ENCODE measurements around the gene SLC10A2.
"Not testable (repeated sequence)": the region's sequence is repeated elsewhere in the genome, so short reads cannot be mapped to it uniquely, and the experiment has no call there.

SLC10A2 gene, protein sequence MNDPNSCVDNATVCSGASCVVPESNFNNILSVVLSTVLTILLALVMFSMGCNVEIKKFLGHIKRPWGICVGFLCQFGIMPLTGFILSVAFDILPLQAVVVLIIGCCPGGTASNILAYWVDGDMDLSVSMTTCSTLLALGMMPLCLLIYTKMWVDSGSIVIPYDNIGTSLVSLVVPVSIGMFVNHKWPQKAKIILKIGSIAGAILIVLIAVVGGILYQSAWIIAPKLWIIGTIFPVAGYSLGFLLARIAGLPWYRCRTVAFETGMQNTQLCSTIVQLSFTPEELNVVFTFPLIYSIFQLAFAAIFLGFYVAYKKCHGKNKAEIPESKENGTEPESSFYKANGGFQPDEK

DNA sequence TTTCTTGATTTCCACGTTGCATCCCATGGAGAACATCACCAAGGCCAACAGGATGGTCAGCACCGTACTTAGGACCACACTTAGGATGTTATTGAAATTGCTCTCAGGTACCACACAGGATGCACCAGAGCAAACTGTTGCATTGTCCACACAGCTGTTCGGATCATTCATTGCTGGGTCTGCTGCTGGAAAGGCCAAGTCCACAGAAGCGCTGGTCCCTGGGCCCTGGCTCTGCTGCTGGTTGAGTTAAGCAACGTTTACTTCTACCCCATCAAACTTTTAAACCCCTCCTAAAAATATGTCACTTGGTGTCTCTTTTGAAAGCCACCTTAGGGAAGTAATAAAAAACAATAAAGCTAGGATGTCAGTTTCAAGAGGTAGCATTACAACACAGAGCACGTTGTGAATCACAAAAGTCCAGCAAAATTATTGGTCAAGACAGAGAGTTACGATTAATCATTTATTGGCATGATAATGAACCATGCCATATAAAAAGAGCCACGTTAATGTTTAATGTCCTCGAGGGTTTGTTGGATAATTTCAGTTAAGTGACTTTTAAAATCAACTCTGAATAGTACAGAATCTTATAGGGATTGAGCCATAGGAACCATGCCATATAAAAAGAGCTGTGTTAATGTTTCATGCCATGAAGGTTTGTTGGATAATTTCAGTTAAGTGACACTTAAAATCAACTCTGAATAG is at the start of gene SLC10A2:
Gene SLC10A2 (minus strand): TSS at position 339 of the 702 bp plus-strand sequence. CDS start 168 bp downstream, at position 171.
- DNase-seq (ENCODE audit: low read depth in 2 of 2, low spot score in 1 of 2) = no peak

DNA sequence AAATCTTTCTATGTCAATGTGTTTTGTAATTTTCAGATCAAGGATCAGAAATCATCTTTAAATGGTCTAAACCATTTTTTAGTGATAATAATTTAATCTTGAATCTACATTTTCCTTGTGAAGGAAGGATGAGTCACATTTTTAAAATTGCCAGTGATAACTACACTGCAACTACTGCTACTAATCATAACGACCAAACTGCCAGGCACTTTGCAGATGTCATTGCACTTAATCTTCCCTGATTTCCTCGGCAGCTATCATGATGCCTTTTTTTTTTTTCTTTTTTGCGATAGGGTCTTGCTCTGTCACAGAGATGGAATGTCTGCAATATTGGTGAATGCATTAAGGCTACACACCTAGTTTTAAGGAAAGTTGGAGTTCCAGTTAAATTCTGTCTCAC is 41.4 kb upstream of the SLC10A2 start:
- DNase-seq (ENCODE audit: low read depth in 2 of 2, low spot score in 1 of 2) = no peak

DNA sequence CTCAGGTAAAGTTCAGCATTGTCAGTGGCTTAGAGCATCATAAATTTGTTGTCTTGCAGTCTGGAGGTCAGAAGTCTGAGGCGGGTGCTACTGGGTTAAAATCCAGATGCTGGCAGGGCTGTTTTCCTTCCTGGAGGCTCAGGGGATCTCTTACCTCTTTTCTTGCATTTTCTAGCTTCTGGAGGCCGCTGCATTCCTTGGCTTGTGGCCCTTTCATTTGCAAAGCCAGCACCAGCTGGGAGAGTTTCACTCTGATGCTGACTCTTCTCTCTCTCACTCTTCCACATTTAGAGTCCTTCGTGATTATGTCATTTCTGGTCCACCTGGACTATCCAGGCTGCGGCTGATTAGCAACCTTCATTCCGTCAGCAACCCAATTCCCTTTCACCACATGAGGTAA is 38.1 kb upstream of the SLC10A2 start:
- DNase-seq (ENCODE audit: low read depth in 2 of 2, low spot score in 1 of 2) = no peak

DNA sequence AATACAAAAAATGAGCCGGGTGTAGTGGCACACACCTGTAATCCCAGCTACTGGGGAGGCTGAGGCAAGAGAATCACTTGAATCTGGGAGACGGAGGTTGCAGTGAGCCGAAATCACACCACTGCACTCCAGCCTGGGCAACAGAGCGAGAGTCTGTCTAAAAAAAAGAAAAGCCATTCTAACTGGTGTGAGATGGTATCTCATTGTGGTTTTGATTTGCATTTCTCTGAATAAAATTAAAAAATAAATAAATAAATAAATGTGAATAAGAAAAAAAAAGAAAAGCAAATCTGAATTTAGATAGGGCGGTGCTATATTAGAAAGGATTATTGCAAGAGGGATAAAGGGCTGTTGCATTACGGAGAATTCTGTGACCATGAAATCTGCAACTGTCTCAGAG is 37.2 kb upstream of the SLC10A2 start:
- not testable (repeated sequence) for DNase-seq (ENCODE audit: low read depth in 2 of 2, low spot score in 1 of 2)

DNA sequence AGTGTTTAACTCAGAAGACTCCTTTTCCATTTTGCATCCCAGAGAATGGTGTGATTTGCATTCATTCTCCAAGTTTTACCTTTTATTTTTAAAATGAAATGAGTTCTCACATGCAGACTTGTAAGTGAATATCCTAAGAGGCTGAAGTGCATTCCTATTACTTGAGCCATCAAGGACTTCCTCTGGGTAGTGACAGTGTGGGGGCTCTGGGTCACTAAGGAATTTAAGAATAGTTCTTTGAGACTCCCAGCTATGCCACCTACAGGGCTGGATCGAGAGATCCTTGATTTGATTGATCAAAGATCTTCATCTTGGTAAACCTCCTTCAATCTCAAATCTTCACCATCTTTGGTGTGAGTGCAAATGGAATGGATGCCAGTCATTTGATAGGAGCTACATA is 36.3 kb upstream of the SLC10A2 start:
- DNase-seq (ENCODE audit: low read depth in 2 of 2, low spot score in 1 of 2) = no peak

DNA sequence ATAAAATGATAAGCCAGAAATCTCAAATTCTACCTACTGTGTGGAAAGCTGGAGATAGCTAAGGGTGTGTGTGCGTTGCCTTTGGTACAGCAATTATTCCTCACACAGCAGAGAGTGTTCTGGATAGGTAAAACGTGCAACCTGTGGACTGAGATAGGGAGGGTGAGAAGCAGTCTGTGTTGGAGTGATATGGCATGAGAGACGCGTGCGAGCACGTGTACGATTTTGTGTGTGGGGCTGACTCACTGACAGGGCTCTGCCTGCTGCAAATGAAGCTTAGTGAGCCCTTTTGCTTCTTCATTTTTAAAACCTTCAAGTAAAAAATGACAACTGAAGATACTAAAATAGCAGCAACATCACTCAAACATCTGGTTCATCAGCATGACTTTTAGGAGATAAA is 35.7 kb upstream of the SLC10A2 start:
- DNase-seq (ENCODE audit: low read depth in 2 of 2, low spot score in 1 of 2) = no peak

DNA sequence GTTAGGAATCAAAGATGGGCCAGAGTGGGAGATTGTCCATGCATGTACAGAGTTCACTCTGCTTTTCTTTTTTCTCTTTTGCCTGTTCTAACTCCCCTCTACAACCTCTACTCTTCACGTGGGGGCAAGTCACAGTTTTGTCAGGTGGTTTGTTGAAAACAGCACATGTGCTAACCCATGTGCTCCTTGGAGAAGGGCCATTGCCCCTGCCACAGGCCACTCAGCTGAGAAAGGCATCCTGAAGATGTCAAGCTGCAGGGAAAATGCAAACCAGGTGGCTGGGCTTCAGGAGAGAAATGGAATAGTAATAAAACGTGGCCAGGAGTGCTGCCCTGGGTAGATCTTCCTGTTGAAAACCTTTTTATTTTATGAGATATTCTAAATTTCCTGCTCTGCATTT is 35.3 kb upstream of the SLC10A2 start:
- no peak for DNase-seq (ENCODE audit: low read depth in 2 of 2, low spot score in 1 of 2)

DNA sequence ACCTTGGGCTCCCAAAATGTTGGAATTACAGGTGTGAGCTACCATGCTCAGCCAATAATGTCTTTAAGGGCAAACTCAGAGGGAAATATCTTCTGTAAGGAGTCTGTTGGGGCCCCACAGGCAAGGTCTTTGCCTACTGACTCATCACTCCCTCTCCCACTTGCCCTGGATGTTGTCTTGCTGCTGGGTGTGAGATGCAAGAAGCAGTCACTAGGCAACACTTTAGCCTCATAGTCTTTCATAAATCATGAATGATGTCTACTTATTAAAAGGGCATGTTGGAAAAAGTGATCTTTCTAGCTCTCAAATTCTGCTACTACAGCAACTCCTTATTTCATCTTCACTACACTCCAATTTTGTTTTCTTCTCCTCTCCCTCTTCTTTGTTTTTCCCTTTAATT is 34.6 kb upstream of the SLC10A2 start:
- DNase-seq (ENCODE audit: low read depth in 2 of 2, low spot score in 1 of 2) = no peak

DNA sequence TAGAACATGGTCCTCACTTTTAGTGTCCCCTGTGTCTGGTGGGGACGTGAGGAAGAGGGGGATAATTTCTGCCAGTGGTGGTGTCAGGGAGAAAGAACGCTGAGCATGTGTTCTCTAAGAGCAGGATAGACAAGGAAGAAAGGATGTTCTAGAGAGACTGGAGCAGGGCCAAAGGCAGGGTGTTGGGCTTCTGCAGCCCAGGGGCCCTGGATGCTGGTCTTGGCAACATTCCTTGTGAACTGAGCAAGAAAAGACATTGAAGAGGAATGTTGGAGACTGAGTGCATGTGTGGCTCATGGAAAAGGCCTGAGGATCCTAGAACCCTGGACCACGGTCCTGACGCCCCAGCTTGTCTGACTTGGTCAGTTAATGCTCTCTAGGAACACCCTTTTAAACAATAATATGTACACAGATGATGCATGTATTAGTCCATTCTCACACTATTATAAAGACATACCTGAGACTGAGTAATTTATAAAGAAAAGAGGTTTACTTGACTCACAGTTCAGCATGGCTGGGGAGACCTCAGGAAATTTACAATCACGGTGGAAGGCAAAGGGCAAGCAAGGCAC is 33.6 kb upstream of the SLC10A2 start:
- no peak for DNase-seq (ENCODE audit: low read depth in 2 of 2, low spot score in 1 of 2)

DNA sequence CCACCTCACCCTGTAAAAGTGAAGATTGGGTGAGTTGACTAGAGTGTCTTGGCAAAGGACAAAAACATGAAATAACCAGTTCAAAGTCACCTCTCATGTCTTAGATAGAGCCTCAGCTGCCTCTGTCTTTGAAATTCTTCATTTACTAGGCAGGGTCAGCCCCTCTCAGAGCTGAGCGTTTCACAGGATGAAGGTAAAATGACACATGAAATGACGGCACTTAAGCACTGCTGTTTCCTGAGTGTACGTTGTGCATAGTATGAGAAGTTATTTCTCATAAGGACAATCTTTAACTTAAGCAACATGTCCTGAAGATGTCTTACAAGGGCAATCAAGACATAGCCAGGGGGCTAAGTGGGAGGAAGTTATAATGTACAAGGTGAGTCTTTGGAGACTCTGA is 32.3 kb upstream of the SLC10A2 start:
- no peak for DNase-seq (ENCODE audit: low read depth in 2 of 2, low spot score in 1 of 2)

DNA sequence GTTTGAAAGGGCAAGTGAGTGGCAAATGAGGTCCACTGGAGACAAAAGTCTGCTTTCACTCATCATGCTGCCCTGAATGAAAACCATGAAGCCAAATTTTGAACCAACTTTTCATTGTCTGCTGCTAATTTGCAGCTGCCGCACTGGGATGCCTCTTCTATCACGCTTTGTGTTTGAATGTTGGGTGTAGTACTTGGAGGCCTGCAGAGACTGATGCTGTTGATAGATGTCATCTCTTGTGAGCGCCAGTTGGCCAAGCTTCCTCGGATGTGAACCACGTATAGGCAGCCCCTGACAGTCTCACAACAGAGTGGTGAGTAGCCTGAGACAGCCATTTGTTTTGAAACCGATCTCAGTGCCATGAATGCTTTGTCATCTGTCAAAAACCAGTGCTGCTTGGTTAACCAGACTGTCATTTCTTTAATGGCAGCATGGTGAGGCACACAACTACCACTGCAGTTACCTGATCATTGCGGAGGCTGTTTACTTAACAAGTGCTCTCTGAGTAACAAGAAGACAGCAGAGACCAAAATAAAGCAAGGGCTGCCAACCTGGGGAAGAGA is 31.2 kb upstream of the SLC10A2 start:
- no peak for DNase-seq (ENCODE audit: low read depth in 2 of 2, low spot score in 1 of 2)

DNA sequence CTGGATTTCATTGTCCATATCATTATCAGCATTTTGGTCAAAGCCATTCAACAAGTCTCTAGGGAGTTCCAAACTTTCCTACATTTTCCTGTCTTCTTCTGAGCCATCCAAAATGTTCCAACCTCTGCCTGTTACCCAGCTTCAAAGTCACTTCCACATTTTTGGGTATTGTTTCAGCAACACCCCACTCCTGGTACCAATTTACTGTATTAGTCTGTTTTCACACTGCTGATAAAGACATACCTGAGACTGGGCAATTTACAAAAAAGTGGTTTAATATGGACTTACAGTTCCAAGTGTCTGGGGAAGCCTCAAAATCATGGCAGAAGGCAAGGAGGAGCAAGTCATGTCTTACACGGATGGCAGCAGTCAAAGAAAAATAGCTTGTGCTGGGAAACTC is 27.4 kb upstream of the SLC10A2 start:
- DNase-seq (ENCODE audit: low read depth in 2 of 2, low spot score in 1 of 2) = not testable (repeated sequence)

DNA sequence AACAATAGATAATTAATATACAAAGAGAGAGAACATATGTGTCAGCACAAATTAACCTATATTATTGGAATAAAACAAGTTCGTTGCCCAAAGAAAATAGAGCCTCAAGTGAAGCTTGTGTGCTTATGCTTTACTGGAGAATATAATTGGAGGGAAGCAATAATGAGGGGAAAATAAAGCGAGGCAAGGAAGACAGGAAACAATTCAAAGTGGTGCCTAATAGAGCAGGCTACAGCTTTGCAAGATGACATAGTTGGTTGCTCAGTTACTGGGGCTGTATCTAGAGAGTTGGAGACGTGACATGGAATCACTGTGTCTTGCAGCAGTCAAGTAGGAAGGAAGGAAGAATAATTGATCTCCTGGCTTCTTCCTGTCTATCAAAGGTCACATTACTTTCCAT is 21.1 kb upstream of the SLC10A2 start:
- no peak for DNase-seq (ENCODE audit: low read depth in 2 of 2, low spot score in 1 of 2)

DNA sequence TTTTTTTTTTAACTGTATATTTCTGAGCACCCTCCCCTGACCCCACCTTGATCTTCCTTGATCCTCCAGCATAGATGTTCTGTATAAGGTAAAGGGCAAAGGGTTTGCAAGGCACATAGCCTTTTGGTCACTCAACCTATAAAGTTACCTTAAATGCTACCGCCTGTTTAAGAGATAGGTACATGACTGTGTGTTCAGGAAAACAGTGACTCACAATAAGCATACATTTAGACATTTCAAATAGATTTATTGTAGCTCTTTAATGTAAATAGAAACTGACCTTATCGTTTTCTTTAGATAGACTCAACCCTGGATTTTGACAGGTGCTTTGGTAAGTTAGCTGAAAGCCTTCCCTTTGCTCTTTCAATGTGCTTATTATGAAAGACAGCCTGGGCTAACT is 15.2 kb upstream of the SLC10A2 start:
- DNase-seq (ENCODE audit: low read depth in 2 of 2, low spot score in 1 of 2) = no peak

DNA sequence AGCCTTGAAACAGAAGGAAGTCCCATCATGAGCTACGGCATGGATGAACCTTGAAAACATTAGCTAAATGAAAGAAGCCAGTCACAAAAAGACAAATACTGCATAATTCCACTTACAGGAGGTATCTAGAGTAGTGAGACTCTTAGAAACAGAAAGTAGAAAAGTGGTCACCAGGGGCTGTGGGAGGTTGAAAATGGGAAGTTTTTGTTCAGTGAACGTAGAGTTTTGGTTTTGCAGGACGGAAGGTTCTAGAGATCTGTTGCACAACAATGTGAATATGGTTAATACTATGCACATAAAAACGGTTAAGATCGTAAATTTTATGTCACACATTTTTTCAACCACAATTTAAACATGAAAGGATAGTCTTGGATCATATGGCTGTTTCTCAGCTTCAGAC is 11.9 kb upstream of the SLC10A2 start:
- DNase-seq (ENCODE audit: low read depth in 2 of 2, low spot score in 1 of 2) = no peak

DNA sequence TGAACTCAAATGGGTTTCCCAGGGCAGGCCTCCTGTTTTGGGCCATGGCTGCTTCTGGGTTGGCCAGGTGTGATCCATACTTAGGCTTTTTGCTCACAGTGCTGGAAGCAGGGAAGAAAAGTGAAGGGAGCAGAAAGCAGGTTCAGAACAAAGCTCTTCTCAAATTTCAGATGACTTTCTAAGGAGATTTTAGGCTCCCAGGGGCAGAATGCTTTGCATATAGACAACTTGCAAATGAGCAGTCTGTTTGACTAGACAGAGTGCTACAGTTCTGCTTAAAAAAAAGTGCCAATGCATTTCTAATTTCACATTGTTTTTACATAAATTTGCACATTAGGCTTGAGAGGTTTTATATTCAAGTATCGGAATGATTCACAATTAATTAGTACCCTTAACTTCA is 2.6 kb upstream of the SLC10A2 start:
- no peak for DNase-seq (ENCODE audit: low read depth in 2 of 2, low spot score in 1 of 2)

DNA sequence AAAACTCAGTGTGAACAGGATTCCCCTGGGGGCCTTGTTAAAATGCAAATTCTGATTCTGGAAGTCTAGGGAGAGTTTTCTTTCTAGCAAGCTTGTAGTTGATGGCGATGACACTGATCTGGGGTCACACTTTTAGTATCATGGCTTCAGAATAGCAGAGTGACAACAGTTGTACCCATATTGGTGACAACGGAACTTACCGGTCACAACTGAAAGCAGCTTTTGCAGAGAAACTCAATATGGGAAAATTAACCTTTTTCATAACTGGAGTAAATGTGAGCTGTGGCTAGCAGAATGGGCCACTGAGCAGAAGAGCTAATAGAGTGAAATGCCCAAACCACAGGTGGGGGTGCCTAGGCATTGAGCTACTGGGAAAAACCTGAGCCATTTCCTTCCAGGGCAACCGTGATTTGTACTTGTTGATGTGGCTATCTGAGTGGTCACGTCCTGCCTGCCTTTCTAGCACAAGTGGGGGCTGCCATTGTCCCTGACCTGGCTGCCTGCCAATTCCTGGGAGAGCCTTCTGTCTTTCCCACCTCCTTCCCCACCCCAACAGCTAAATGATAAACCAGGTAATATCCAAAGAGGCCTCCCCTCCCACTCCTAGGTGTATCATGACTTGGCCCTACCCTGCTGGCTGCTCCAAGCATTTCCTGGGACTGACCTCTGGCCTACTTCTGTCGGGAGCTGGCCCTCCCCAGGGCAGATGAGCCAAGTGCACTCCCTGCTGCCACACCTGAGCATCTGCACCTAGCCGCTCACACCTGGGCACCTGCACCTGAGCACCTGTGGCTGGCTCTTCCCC is 1.7 kb upstream of the SLC10A2 start:
- no peak for DNase-seq (ENCODE audit: low read depth in 2 of 2, low spot score in 1 of 2)

DNA sequence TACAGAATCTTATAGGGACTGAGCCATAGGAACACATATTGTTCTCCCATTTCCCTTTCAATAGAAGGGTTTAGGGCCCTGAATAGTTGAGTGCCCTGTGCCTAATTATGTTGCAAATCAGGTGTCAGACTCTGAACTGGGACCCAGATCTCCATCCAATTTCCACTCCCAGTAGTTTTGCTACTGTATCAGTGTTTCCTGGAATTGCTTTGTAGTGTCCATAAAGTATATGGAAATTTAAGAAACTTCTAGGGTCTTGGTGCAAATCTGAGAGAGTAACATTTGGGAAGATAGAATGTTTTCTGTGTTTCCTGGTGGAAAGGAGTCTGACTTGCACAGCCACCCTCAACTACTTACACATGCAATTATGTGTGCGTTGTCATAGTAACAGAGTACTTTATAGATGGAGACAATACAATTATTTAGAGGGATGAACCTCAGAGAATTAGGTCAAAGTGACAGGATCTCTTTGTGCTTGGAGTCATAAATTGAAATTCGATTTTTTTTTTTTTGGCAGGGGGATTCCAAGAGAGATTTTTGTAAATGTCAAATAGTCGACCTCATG is 646 bp upstream of the SLC10A2 start:
- DNase-seq (ENCODE audit: low read depth in 2 of 2, low spot score in 1 of 2) = no peak

DNA sequence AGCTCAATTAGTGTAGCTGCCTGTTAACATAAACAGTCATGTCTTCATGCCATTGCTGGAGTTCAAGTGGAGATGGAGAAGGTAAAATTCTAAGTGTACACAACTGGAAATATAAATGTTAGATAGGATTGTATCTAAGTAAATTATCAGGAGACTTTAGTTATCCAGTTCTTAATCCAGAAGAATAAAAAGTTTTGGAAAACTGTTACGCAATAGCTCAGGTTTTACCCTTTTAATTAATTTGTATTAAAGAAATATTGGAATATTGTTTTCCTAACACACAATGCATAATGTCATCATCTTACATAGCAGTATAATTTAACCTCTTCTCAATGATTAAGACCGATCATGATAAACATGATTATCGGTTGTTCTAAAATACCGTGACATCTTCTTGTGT is 2.8 kb downstream of the SLC10A2 start:
- no peak for DNase-seq (ENCODE audit: low read depth in 2 of 2, low spot score in 1 of 2)

DNA sequence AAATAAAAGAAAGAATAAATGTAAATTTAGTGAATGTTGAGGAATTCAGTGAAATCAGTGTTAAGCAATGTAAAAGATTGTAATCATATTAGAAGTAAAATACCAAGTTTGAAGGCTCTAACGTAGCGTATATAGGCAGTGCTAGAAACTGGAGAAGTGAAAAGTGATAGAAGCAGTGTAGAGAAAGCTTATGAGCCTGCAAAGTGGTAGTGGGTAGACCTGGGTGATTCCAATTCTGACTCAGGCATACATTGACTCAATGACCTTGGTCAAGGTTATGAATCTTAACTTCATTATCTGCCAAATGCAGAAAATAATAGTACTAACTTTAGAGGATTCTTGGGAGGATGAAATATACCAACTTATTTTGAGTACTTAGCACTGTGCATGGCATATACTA is 4.1 kb downstream of the SLC10A2 start:
- DNase-seq (ENCODE audit: low read depth in 2 of 2, low spot score in 1 of 2) = no peak

DNA sequence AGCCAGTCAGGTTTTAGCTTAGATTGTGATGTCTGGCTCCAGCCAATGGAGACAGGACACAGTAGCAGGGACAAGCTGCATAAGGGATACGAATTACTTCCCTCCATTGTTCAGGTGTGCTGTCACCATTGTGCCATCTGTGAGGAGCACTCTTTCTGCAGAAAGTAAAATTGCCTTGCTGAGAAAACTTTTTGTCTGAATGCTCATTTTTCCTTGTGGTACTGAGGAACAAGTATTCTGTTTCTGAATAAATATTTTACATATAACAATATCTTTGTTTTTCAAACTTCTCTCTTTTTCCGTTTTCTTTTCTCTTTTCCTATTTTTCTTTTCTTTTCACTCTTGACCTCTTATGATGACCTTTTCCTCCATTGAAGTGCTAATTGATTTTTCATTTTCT is 10.2 kb downstream of the SLC10A2 start:
- DNase-seq (ENCODE audit: low read depth in 2 of 2, low spot score in 1 of 2) = no peak

Data from stimulated activated CD8-positive, alpha-beta memory T cell treated with anti-CD3 and anti-CD28 coated beads, Interleukin-4, amount 100 ng/mL, for 4 hours (primary cell).